GM23338 (cell line): ENCODE data around the gene DCLK1. TPM values are rescaled to one million over a fixed set of nuclear protein-coding genes. Genes with fewer than 3 reads are reported as not detected.

ENCODE experiments used
- ATAC-seq: fragments of 200-7000 bp; cut with Tn5 transposase; 3 replicates; pipeline ENCODE4 v1.9.1; 2020
- DNase-seq: peaks from one replicate; pipeline ENCODE4 v3.0.0-alpha.2; 2015; ENCODE audit warnings: low spot score
- H2AFZ ChIP-seq: fragments of 200-600 bp; sonication (generic); 2 replicates; pipeline ENCODE4 v1.8.0; 2016; ENCODE audit warnings: antibody characterized with exemption, mild to moderate bottlenecking, moderate library complexity
- H3F3A ChIP-seq: fragments of 200-600 bp; sonication (generic); replicated peaks from 2 replicates; pipeline ENCODE4 v1.8.0; 2017; ENCODE audit warnings: antibody characterized with exemption, mixed run types, low read depth
- H3K27ac ChIP-seq: fragments of 200-600 bp; sonication (generic); 2 replicates; pipeline ENCODE4 v1.6.1; 2016; ENCODE audit warnings: low read depth
- H3K27me3 ChIP-seq: fragments of 200-600 bp; sonication (generic); 2 replicates; pipeline ENCODE4 v1.8.0; 2016; ENCODE audit warnings: mild to moderate bottlenecking, mixed run types, moderate library complexity; ENCODE audit not compliant: insufficient read depth
- H3K36me3 ChIP-seq: fragments of 200-600 bp; sonication (generic); 2 replicates; pipeline ENCODE4 v1.8.0; 2016; ENCODE audit warnings: mild to moderate bottlenecking; ENCODE audit not compliant: insufficient read depth
- H3K4me1 ChIP-seq: fragments of 200-600 bp; sonication (generic); 2 replicates; pipeline ENCODE4 v1.8.0; 2016; ENCODE audit warnings: mild to moderate bottlenecking, moderate library complexity; ENCODE audit not compliant: insufficient read depth
- H3K4me2 ChIP-seq: fragments of 200-600 bp; sonication (generic); 2 replicates; pipeline ENCODE4 v1.7.1; 2017; ENCODE audit warnings: mixed run types
- H3K4me3 ChIP-seq: fragments of 200-600 bp; sonication (generic); 2 replicates; pipeline ENCODE4 v1.6.1; 2016; ENCODE audit warnings: mixed run types
- H3K79me2 ChIP-seq: fragments of 200-600 bp; sonication (generic); replicated peaks from 2 replicates; pipeline ENCODE4 v1.8.0; 2017; ENCODE audit warnings: mild to moderate bottlenecking; ENCODE audit not compliant: insufficient read depth
- H3K9me2 ChIP-seq: fragments of 200-600 bp; sonication (generic); 2 replicates; pipeline ENCODE4 v1.8.0; 2017; ENCODE audit not compliant: insufficient read depth
- H4K20me1 ChIP-seq: fragments of 200-600 bp; sonication (generic); replicated peaks from 2 replicates; pipeline ENCODE4 v1.8.0; 2017; ENCODE audit warnings: mild to moderate bottlenecking; ENCODE audit not compliant: insufficient read depth
- H3K27ac Mint-ChIP-seq: 2 replicates; pipeline ENCODE4 v1.8.0; 2020; ENCODE audit warnings: inconsistent platforms, mild to moderate bottlenecking, moderate library complexity, mixed read lengths
- H3K27me3 Mint-ChIP-seq: 3 replicates; pipeline ENCODE4 v1.8.0; 2022; ENCODE audit warnings: low read depth, mild to moderate bottlenecking, moderate library complexity, mixed read lengths, inconsistent platforms; ENCODE audit not compliant: insufficient read depth, poor library complexity
- H3K36me3 Mint-ChIP-seq: 3 replicates; pipeline ENCODE4 v1.8.0; 2021; ENCODE audit warnings: low read depth, mild to moderate bottlenecking, inconsistent platforms, moderate library complexity, mixed read lengths
- H3K4me1 Mint-ChIP-seq: 3 replicates; pipeline ENCODE4 v1.8.0; 2020; ENCODE audit warnings: mild to moderate bottlenecking, inconsistent platforms, mixed read lengths
- H3K4me3 Mint-ChIP-seq: 3 replicates; pipeline ENCODE4 v1.8.0; 2021; ENCODE audit warnings: moderate library complexity, mild to moderate bottlenecking, inconsistent platforms, mixed read lengths
- H3K9me3 Mint-ChIP-seq: 3 replicates; pipeline ENCODE4 v1.8.0; 2020; ENCODE audit warnings: moderate library complexity, mild to moderate bottlenecking, inconsistent platforms, mixed read lengths
- CREB1 ChIP-seq: fragments of 250-450 bp; sonication (Bioruptor Pico); IDR thresholded peaks from 2 replicates; pipeline ENCODE4 v1.5.0; 2020; ENCODE audit warnings: low read depth, mild to moderate bottlenecking, moderate library complexity
- CTCF ChIP-seq, 2 experiments: fragments of 200-600 bp in 1 of 2; sonication (generic) in 1 of 2; conservative IDR thresholded peaks; 2 replicates each; pipeline versions ENCODE4 v1.5.1 to v1.6.1; 2016 to 2017; ENCODE audit warnings: antibody characterized with exemption in 2 of 2, low read depth in 2 of 2, mild to moderate bottlenecking in 2 of 2, moderate library complexity in 1 of 2
- ETS1 ChIP-seq: IDR thresholded peaks from 2 replicates; pipeline ENCODE4 v1.6.1; 2016; ENCODE audit warnings: antibody characterized with exemption
- EZH2 ChIP-seq: fragments of 200-600 bp; sonication (generic); IDR thresholded peaks from one replicate; pipeline ENCODE4 v1.8.0; 2017; ENCODE audit warnings: antibody characterized with exemption, mild to moderate bottlenecking, low read depth; ENCODE audit not compliant: unreplicated experiment
- EZH2phosphoT487 ChIP-seq: fragments of 200-600 bp; sonication (generic); IDR thresholded peaks from one replicate; pipeline ENCODE4 v1.8.1; 2018; ENCODE audit warnings: antibody characterized with exemption; ENCODE audit not compliant: unreplicated experiment
- NANOG ChIP-seq: IDR thresholded peaks from 2 replicates; pipeline ENCODE4 v1.6.1; 2016; ENCODE audit warnings: antibody characterized with exemption, borderline replicate concordance
- POLR2AphosphoS5 ChIP-seq: IDR thresholded peaks from 2 replicates; pipeline ENCODE4 v1.6.1; 2016; ENCODE audit warnings: antibody characterized with exemption, low read depth
- REST ChIP-seq: IDR thresholded peaks from one replicate; pipeline ENCODE4 v1.6.1; 2018; ENCODE audit warnings: antibody characterized with exemption; ENCODE audit not compliant: unreplicated experiment
- STAT1 ChIP-seq: IDR thresholded peaks from one replicate; pipeline ENCODE4 v1.6.1; 2016; ENCODE audit warnings: antibody characterized with exemption; ENCODE audit not compliant: unreplicated experiment
- ZNF114 ChIP-seq: fragments of 250-450 bp; sonication (Bioruptor Pico); IDR thresholded peaks from 2 replicates; pipeline ENCODE4 v1.5.0; 2020; ENCODE audit warnings: mild to moderate bottlenecking, moderate library complexity
- ZNF331 ChIP-seq: fragments of 250-450 bp; sonication (Bioruptor Pico); IDR thresholded peaks from 2 replicates; pipeline ENCODE4 v1.5.0; 2020; ENCODE audit warnings: low read depth, mild to moderate bottlenecking, moderate library complexity
- polyA plus RNA-seq: library from polyadenylated mRNA; unstranded; fragments of >200 nt; fragmentation: Nextera tagmentation; extraction: Ambion mirVana; gene quantifications from 2 replicates; pipeline ENCODE4 v1.2.1, GENCODE V29; 2016
- total RNA-seq: library from RNA; depleted of rRNA; stranded (reverse); fragments of >200 nt; shearing (Covaris generic); gene quantifications from 2 replicates; pipeline ENCODE4 v1.2.3, GENCODE V29; 2014

Gene DCLK1
- total and polyA plus RNA-seq, 2 experiments from 2014 or later = 13.1 to 57.7 TPM

GRCh38 chr13:35797244-35797643 lies 333.9 kb downstream of the DCLK1 start:
- peaks cover 6% of the 10 kb centered on the region for H3K4me1 Mint-ChIP-seq
- Histone ChIP-seq H3K4me2 (no peak overlapping the region), H3K36me3 (no peaks in the 10 kb centered on the region), H4K20me1 (no peaks in the 10 kb centered on the region), H3K9me2 (no peaks in the 10 kb centered on the region), H3K27me3 (no peaks in the 10 kb centered on the region), H2AFZ (no peak overlapping the region), H3K27ac (no peak overlapping the region), H3F3A (no peaks in the 10 kb centered on the region), H3K79me2 (no peaks in the 10 kb centered on the region), H3K4me3 (no peak overlapping the region), H3K4me1 (no peaks in the 10 kb centered on the region)
- no peaks in the 10 kb centered on the region for H3K36me3 Mint-ChIP-seq
- no peaks in the 10 kb centered on the region for H3K9me3 Mint-ChIP-seq
- ATAC-seq (no peak), DNase-seq (no peak)
- TF ChIP-seq CTCF (conservative IDR thresholded peaks at IDR 0.05; ENCODE audit: low read depth in 2 of 2) = no peak
- no peak for TF ChIP-seq ZNF331 (CRISPR knock-in tag)
- no peak for TF ChIP-seq STAT1
- no peak for TF ChIP-seq EZH2phosphoT487
- TF ChIP-seq ETS1 = no peak
- H3K4me3 Mint-ChIP-seq = no peak overlapping the region
- H3K27ac Mint-ChIP-seq = no peak overlapping the region
- peaks cover 4% of the 10 kb centered on the region for H3K27me3 Mint-ChIP-seq

GRCh38 chr13:35796623-35797022 lies 334.6 kb downstream of the DCLK1 start:
- H3K27ac ChIP-seq = no peak overlapping the region
- no peak for ATAC-seq
- no peak overlapping the region for H2AFZ ChIP-seq
- no peak overlapping the region for H3K27ac Mint-ChIP-seq
- no peaks in the 10 kb centered on the region for H3K9me3 Mint-ChIP-seq
- H3K9me2 ChIP-seq = no peaks in the 10 kb centered on the region
- H3K4me2 ChIP-seq = no peak overlapping the region
- no peaks in the 10 kb centered on the region for H3K27me3 ChIP-seq
- TF ChIP-seq ZNF114 (CRISPR knock-in tag) = no peak
- peaks cover 4% of the 10 kb centered on the region for H3K27me3 Mint-ChIP-seq
- no peak for DNase-seq
- no peaks in the 10 kb centered on the region for H3K36me3 Mint-ChIP-seq
- H3K4me3 Mint-ChIP-seq = no peak overlapping the region
- no peaks in the 10 kb centered on the region for H3F3A ChIP-seq
- no peaks in the 10 kb centered on the region for H3K79me2 ChIP-seq
- H3K4me1 ChIP-seq = no peaks in the 10 kb centered on the region
- peaks cover 6% of the 10 kb centered on the region for H3K4me1 Mint-ChIP-seq
- H3K36me3 ChIP-seq = no peaks in the 10 kb centered on the region
- no peak overlapping the region for H3K4me3 ChIP-seq
- no peaks in the 10 kb centered on the region for H4K20me1 ChIP-seq

GRCh38 chr13:35794734-35795389 lies 336.3 kb downstream of the DCLK1 start:
- DNase-seq = no peak
- H3K36me3 Mint-ChIP-seq = no peaks in the 10 kb centered on the region
- H3K4me1 Mint-ChIP-seq = peaks cover 8% of the 10 kb centered on the region
- H3K79me2 ChIP-seq = no peaks in the 10 kb centered on the region
- H3F3A ChIP-seq = no peaks in the 10 kb centered on the region
- H3K36me3 ChIP-seq = no peaks in the 10 kb centered on the region
- no peak for ATAC-seq
- H3K4me3 ChIP-seq = no peak overlapping the region
- no peaks in the 10 kb centered on the region for H3K9me3 Mint-ChIP-seq
- H4K20me1 ChIP-seq = no peaks in the 10 kb centered on the region
- H3K4me1 ChIP-seq = no peaks in the 10 kb centered on the region
- H3K4me2 ChIP-seq = no peak overlapping the region
- H3K4me3 Mint-ChIP-seq = no peak overlapping the region
- H2AFZ ChIP-seq = no peak overlapping the region
- no peak overlapping the region for H3K27ac ChIP-seq
- no peaks in the 10 kb centered on the region for H3K27me3 ChIP-seq
- H3K27me3 Mint-ChIP-seq = peaks cover 4% of the 10 kb centered on the region
- H3K9me2 ChIP-seq = no peaks in the 10 kb centered on the region
- H3K27ac Mint-ChIP-seq = no peak overlapping the region
- TF ChIP-seq REST = no peak
- TF ChIP-seq NANOG = no peak
- no peak for TF ChIP-seq ZNF114 (CRISPR knock-in tag)
- no peak for TF ChIP-seq CTCF (conservative IDR thresholded peaks at IDR 0.05; ENCODE audit: low read depth in 2 of 2)
- TF ChIP-seq EZH2 = no peak
- no peak for TF ChIP-seq CREB1 (CRISPR knock-in tag)
- TF ChIP-seq ZNF331 (CRISPR knock-in tag) = no peak
- no peak for TF ChIP-seq POLR2AphosphoS5
